Right atrium auricular region (tissue), 2 donors: ENCODE measurements around the gene TENM4. TPM values are rescaled to one million over a fixed set of nuclear protein-coding genes. Genes with fewer than 3 reads are reported as not detected.

ENCODE experiments used
- DNase-seq: peaks from one replicate; pipeline ENCODE4 v3.0.0-alpha.2; 2019; ENCODE audit warnings: low spot score
- H3K27ac ChIP-seq, 2 donors: fragments of 200-600 bp; sonication (generic); 1 replicate in 1 of 2; 2 replicates in 1 of 2; pipeline ENCODE4 v1.5.1; 2016 to 2019
- H3K27me3 ChIP-seq, 2 donors: fragments of 200-600 bp; sonication (generic); one replicate each; pipeline versions ENCODE4 v1.5.1 to v1.6.0; 2017 to 2019
- H3K36me3 ChIP-seq: fragments of 200-600 bp; sonication (generic); one replicate; pipeline ENCODE4 v1.5.1; 2016
- H3K4me1 ChIP-seq, 2 donors: fragments of 200-600 bp; sonication (generic); one replicate each; pipeline versions ENCODE4 v1.5.1 to v1.6.0; 2017 to 2019
- H3K4me3 ChIP-seq, 2 donors: fragments of 200-600 bp; sonication (generic); 1 replicate in 1 of 2; 2 replicates in 1 of 2; pipeline ENCODE4 v1.5.1; 2017 to 2019; ENCODE audit warnings: mild to moderate bottlenecking in 1 of 2, moderate library complexity in 1 of 2
- H3K9me3 ChIP-seq, 2 donors: fragments of 200-600 bp; sonication (generic); one replicate each; pipeline ENCODE4 v1.5.1; 2019
- total RNA-seq, 2 donors: library from RNA; depleted of rRNA; stranded (reverse); fragments of >200 nt; gene quantifications; one replicate each; pipeline ENCODE4 v1.1.0, GENCODE V29; 2016
- TF ChIP-seq, protein P1 (sequence below), 2 donors: fragments of 200-600 bp; sonication (generic); IDR thresholded peaks; one replicate each; pipeline ENCODE4 v1.5.1; 2019; ENCODE audit warnings: antibody characterized with exemption in 2 of 2

TENM4 gene
- total RNA-seq, 2 donors from 2014 or later, result 0.30 to 0.98 TPM

- H3K4me1 ChIP-seq, result no peaks in the 10 kb centered on the region
- H3K4me3 ChIP-seq, result no peak overlapping the region
- H3K27me3 ChIP-seq, result no peaks in the 10 kb centered on the region
- H3K36me3 ChIP-seq, result no peaks in the 10 kb centered on the region
- no peak overlapping the region for H3K27ac ChIP-seq
- no peak for DNase-seq
- no peaks in the 10 kb centered on the region for H3K9me3 ChIP-seq
- TF ChIP-seq, protein P1, sequence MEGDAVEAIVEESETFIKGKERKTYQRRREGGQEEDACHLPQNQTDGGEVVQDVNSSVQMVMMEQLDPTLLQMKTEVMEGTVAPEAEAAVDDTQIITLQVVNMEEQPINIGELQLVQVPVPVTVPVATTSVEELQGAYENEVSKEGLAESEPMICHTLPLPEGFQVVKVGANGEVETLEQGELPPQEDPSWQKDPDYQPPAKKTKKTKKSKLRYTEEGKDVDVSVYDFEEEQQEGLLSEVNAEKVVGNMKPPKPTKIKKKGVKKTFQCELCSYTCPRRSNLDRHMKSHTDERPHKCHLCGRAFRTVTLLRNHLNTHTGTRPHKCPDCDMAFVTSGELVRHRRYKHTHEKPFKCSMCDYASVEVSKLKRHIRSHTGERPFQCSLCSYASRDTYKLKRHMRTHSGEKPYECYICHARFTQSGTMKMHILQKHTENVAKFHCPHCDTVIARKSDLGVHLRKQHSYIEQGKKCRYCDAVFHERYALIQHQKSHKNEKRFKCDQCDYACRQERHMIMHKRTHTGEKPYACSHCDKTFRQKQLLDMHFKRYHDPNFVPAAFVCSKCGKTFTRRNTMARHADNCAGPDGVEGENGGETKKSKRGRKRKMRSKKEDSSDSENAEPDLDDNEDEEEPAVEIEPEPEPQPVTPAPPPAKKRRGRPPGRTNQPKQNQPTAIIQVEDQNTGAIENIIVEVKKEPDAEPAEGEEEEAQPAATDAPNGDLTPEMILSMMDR (IDR thresholded peaks at IDR 0.05), result no peak
Observed at GRCh38 chr11:78720281-78720989, 720.4 kb downstream of the TENM4 start.

DNA sequence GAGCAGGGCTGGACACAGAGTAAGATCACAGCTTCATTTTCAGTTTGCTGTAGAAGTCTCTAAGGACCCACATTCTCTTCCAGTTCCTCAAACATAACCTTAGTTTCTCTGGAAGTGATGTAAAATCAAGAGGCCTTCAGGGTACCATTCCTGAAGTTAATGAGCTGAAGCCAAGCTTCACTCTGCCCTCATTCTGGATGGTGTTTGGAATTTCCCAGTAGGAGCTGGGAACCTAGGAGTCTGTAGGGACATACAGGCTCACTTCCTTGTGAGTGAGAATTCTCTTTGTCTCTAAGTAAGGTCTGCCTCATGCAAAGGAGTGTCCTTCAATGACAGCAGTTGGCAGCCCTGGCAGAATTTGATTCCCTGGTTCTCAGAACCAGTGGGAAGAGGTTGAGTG, 723.8 kb downstream of the TENM4 start:
- H3K27me3 ChIP-seq, result no peaks in the 10 kb centered on the region

GRCh38 chr11:78715639-78716311, 725.1 kb downstream of the TENM4 start:
- Histone ChIP-seq H3K4me1 (no peaks in the 10 kb centered on the region), H3K36me3 (no peaks in the 10 kb centered on the region), H3K4me3 (no peak overlapping the region), H3K27me3 (no peaks in the 10 kb centered on the region), H3K9me3 (no peaks in the 10 kb centered on the region), H3K27ac (no peak overlapping the region)
- TF ChIP-seq, protein P1 (IDR thresholded peaks at IDR 0.05), result peak in 1 of 2 donors; percentile 62
- DNase-seq, result no peak

More for the DNA sequence above, 723.8 kb downstream of the TENM4 start:
- no peak for DNase-seq
- no peaks in the 10 kb centered on the region for H3K9me3 ChIP-seq
- no peak overlapping the region for H3K27ac ChIP-seq
- H3K36me3 ChIP-seq, result no peaks in the 10 kb centered on the region
- no peak overlapping the region for H3K4me3 ChIP-seq
- H3K4me1 ChIP-seq, result no peaks in the 10 kb centered on the region
- TF ChIP-seq, protein P1 (IDR thresholded peaks at IDR 0.05), result no peak

- H3K27me3 ChIP-seq, result no peaks in the 10 kb centered on the region
- H3K27ac ChIP-seq, result no peak overlapping the region
Observed at GRCh38 chr11:78714539-78714938, 726.3 kb downstream of the TENM4 start.

GRCh38 chr11:78711735-78712134, 729.1 kb downstream of the TENM4 start:
- TF ChIP-seq, protein P1 (IDR thresholded peaks at IDR 0.05), result no peak
- Histone ChIP-seq H3K9me3 (no peaks in the 10 kb centered on the region), H3K4me3 (no peak overlapping the region), H3K27me3 (no peaks in the 10 kb centered on the region), H3K27ac (no peak overlapping the region), H3K36me3 (no peaks in the 10 kb centered on the region), H3K4me1 (no peaks in the 10 kb centered on the region)
- DNase-seq, result no peak

More at GRCh38 chr11:78714539-78714938, 726.3 kb downstream of the TENM4 start:
- no peaks in the 10 kb centered on the region for H3K9me3 ChIP-seq
- H3K36me3 ChIP-seq, result no peaks in the 10 kb centered on the region
- TF ChIP-seq, protein P1 (IDR thresholded peaks at IDR 0.05), result no peak
- no peak for DNase-seq
- H3K4me3 ChIP-seq, result no peak overlapping the region
- no peaks in the 10 kb centered on the region for H3K4me1 ChIP-seq
